K562 (cell line): ENCODE results near the gene TLX2. TPM values are rescaled to one million over a fixed set of nuclear protein-coding genes. Genes with fewer than 3 reads are reported as not detected.

ENCODE experiments used
- ARID2 ChIP-seq: fragments of 450-650 bp; IDR thresholded peaks from 2 replicates; pipeline ENCODE4 v1.6.1; 2017; ENCODE audit warnings: antibody characterized with exemption, mild to moderate bottlenecking
- BCLAF1 ChIP-seq, 2 experiments: fragments of 450-650 bp in 1 of 2; IDR thresholded peaks; 2 replicates each; pipeline ENCODE4 v1.6.1; 2011 to 2017; ENCODE audit warnings: low read depth in 2 of 2, antibody characterized with exemption in 1 of 2, borderline replicate concordance in 1 of 2, low read length in 1 of 2, mild to moderate bottlenecking in 1 of 2, mixed read lengths in 1 of 2; ENCODE audit not compliant: control insufficient read depth in 1 of 2
- CEBPG ChIP-seq, 3 experiments: fragments of 200-800 bp in 1 of 3; sonication (Bioruptor generic) in 1 of 3; sonication (generic) in 1 of 3; formaldehyde crosslinking in 1 of 3; IDR thresholded peaks in 2 of 3; conservative IDR thresholded peaks in 1 of 3; 2 replicates each; pipeline versions ENCODE4 v1.6.1 to v1.8.0; 2016 to 2022; ENCODE audit warnings: missing compliant biosample characterization in 2 of 3, missing genetic modification characterization in 2 of 3, mild to moderate bottlenecking in 1 of 3, missing genetic modification reagents in 1 of 3
- CREM ChIP-seq: IDR thresholded peaks from 2 replicates; pipeline ENCODE4 v1.6.1; 2014; ENCODE audit warnings: antibody characterized with exemption, low read depth
- HCFC1 ChIP-seq: IDR thresholded peaks from 2 replicates; pipeline ENCODE4 v1.6.1; 2012; ENCODE audit warnings: low read depth, low read length, improper control_type of control experiment
- HDAC8 ChIP-seq: fragments of 450-650 bp; IDR thresholded peaks from 2 replicates; pipeline ENCODE4 v1.6.1; 2016; ENCODE audit warnings: mild to moderate bottlenecking, missing genetic modification characterization, moderate library complexity, missing compliant biosample characterization
- HMG20A ChIP-seq: fragments of 450-650 bp; formaldehyde crosslinking; conservative IDR thresholded peaks from 2 replicates; pipeline ENCODE4 v1.4.0; 2020; ENCODE audit warnings: mild to moderate bottlenecking, mixed read lengths
- HOXB6 ChIP-seq: fragments of 250-450 bp; sonication (Bioruptor Pico); IDR thresholded peaks from 2 replicates; pipeline ENCODE4 v1.5.1; 2022; ENCODE audit warnings: mild to moderate bottlenecking, borderline replicate concordance
- JUNB ChIP-seq: fragments of 450-650 bp; formaldehyde crosslinking; conservative IDR thresholded peaks from 2 replicates; pipeline ENCODE4 v1.4.0; 2020; ENCODE audit warnings: mild to moderate bottlenecking
- KDM2B ChIP-seq: fragments of 250-450 bp; sonication (Bioruptor Pico); IDR thresholded peaks from 2 replicates; pipeline ENCODE4 v1.8.0; 2021; ENCODE audit warnings: mild to moderate bottlenecking, moderate library complexity
- KDM4B ChIP-seq, 2 experiments: fragments of 450-650 bp in 1 of 2; sonication (generic) in 1 of 2; IDR thresholded peaks; 2 replicates each; pipeline ENCODE4 v1.6.1; 2016 to 2017; ENCODE audit warnings: borderline replicate concordance in 2 of 2, antibody characterized with exemption in 1 of 2, low read depth in 1 of 2, mild to moderate bottlenecking in 1 of 2
- KLF16 ChIP-seq: IDR thresholded peaks from 2 replicates; pipeline ENCODE4 v1.6.1; 2016; ENCODE audit warnings: antibody characterized with exemption
- MAFG ChIP-seq: fragments of 450-650 bp; conservative IDR thresholded peaks from 2 replicates; pipeline ENCODE4 v1.6.1; 2016; ENCODE audit warnings: missing genetic modification characterization, missing compliant biosample characterization
- MYBL2 ChIP-seq, 2 experiments: fragments of 450-650 bp in 1 of 2; sonication (generic) in 1 of 2; formaldehyde crosslinking in 1 of 2; IDR thresholded peaks; 2 replicates each; pipeline versions ENCODE4 v1.6.1 to v1.8.1; 2017 to 2022; ENCODE audit warnings: borderline replicate concordance in 1 of 2, inconsistent platforms in 1 of 2, low read depth in 1 of 2, mild to moderate bottlenecking in 1 of 2, missing genetic modification reagents in 1 of 2, moderate library complexity in 1 of 2
- NR3C1 ChIP-seq: sonication (generic); formaldehyde crosslinking; IDR thresholded peaks from 2 replicates; pipeline ENCODE4 v1.8.1; 2022; ENCODE audit warnings: missing genetic modification reagents
- STAG1 ChIP-seq: sonication (generic); formaldehyde crosslinking; IDR thresholded peaks from 2 replicates; pipeline ENCODE4 v1.5.0; 2020; ENCODE audit warnings: missing genetic modification reagents, borderline replicate concordance
- TCF3 ChIP-seq: sonication (generic); formaldehyde crosslinking; IDR thresholded peaks from 2 replicates; pipeline ENCODE4 v1.4.0; 2020; ENCODE audit warnings: mild to moderate bottlenecking, missing genetic modification reagents
- ZNF23 ChIP-seq: fragments of 250-450 bp; sonication (Bioruptor Pico); IDR thresholded peaks from 2 replicates; pipeline ENCODE4 v1.4.0; 2020; ENCODE audit warnings: mild to moderate bottlenecking
- ZNF24 ChIP-seq: fragments of 450-650 bp; IDR thresholded peaks from 2 replicates; pipeline ENCODE4 v1.6.1; 2016
- ZNF445 ChIP-seq: fragments of 250-450 bp; sonication (Bioruptor Pico); IDR thresholded peaks from 2 replicates; pipeline ENCODE4 v1.4.0; 2020; ENCODE audit warnings: low read depth, mild to moderate bottlenecking, moderate library complexity
- ZNF583 ChIP-seq: fragments of 250-450 bp; sonication (Bioruptor Pico); IDR thresholded peaks from 2 replicates; pipeline ENCODE4 v1.4.0; 2020
- ZNF75A ChIP-seq: fragments of 450-650 bp; formaldehyde crosslinking; IDR thresholded peaks from 2 replicates; pipeline ENCODE4 v1.4.0; 2020; ENCODE audit warnings: mild to moderate bottlenecking
- polyA plus RNA-seq, 8 experiments: library from polyadenylated mRNA; depleted of rRNA in 4 of 8; stranded (reverse) in 5 of 8; unstranded in 3 of 8; fragments of >200 nt; fragmentation: Nextera tagmentation in 2 of 8; fragmentation: Illumina TruSeq in 1 of 8; extraction: Ambion mirVana in 2 of 8; extraction: Trizol in 1 of 8; gene quantifications; 2 replicates each; pipeline versions ENCODE4 v1.2.1 to v1.2.3, GENCODE V29; 2011 to 2014; ENCODE audit warnings: inconsistent platforms in 1 of 8, missing spikeins in 1 of 8
- total RNA-seq, 7 experiments: library from RNA; depleted of rRNA in 6 of 7; stranded (reverse); fragments of >200 nt in 6 of 7; fragmentation: Illumina TruSeq in 2 of 7; extraction: Trizol in 2 of 7; gene quantifications; 2 replicates each; pipeline versions ENCODE4 v1.2.1 to v1.2.3, GENCODE V29; 2011 to 2021; ENCODE audit warnings: low replicate concordance in 1 of 7
- TF ChIP-seq, protein P1 (sequence below): fragments of 250-450 bp; sonication (Bioruptor Pico); IDR thresholded peaks from 2 replicates; pipeline ENCODE4 v1.5.0; 2021; ENCODE audit warnings: mild to moderate bottlenecking, borderline replicate concordance

Gene TLX2
- total and polyA plus RNA-seq, 9 of the 15 experiments (the other 6 are each of a cell fraction or from before 2014, with no cell fraction given) = not detected

GRCh38 chr2:74502147-74502719 lies 12.0 kb upstream of the TLX2 start (continued):
- TF ChIP-seq, protein P1, sequence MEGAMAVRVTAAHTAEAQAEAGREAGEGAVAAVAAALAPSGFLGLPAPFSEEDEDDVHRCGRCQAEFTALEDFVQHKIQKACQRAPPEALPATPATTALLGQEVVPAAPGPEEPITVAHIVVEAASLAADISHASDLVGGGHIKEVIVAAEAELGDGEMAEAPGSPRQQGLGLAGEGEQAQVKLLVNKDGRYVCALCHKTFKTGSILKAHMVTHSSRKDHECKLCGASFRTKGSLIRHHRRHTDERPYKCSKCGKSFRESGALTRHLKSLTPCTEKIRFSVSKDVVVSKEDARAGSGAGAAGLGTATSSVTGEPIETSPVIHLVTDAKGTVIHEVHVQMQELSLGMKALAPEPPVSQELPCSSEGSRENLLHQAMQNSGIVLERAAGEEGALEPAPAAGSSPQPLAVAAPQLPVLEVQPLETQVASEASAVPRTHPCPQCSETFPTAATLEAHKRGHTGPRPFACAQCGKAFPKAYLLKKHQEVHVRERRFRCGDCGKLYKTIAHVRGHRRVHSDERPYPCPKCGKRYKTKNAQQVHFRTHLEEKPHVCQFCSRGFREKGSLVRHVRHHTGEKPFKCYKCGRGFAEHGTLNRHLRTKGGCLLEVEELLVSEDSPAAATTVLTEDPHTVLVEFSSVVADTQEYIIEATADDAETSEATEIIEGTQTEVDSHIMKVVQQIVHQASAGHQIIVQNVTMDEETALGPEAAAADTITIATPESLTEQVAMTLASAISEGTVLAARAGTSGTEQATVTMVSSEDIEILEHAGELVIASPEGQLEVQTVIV = no peak
- TF ChIP-seq KDM2B = no peak
- TF ChIP-seq ZNF583 (CRISPR knock-in tag) = no peak
- TF ChIP-seq JUNB (CRISPR knock-in tag) = no peak
- TF ChIP-seq HMG20A (CRISPR knock-in tag) = no peak
- no peak for TF ChIP-seq ARID2
- no peak for TF ChIP-seq KLF16
- no peak for TF ChIP-seq MAFG (tag)
- no peak for TF ChIP-seq NR3C1 (CRISPR knock-in tag)
- TF ChIP-seq ZNF23 (CRISPR knock-in tag) = no peak
- TF ChIP-seq ZNF75A (CRISPR knock-in tag) = no peak
- no peak for TF ChIP-seq MYBL2 (IDR thresholded peaks at IDR 0.05; ENCODE audit: low read depth)
- no peak for TF ChIP-seq MYBL2 (CRISPR knock-in tag; IDR thresholded peaks at IDR 0.05; ENCODE audit: borderline replicate concordance)
- TF ChIP-seq ZNF24 = no peak
- no peak for TF ChIP-seq ZNF445 (CRISPR knock-in tag)
- 0 out of 4 replicates have a peak, but pooled peaks of 1 of the 2 experiments have one; percentile 42 for TF ChIP-seq KDM4B (IDR thresholded peaks at IDR 0.05; ENCODE audit: borderline replicate concordance in 2 of 2, low read depth in 1 of 2)
- no peak for TF ChIP-seq BCLAF1 (IDR thresholded peaks at IDR 0.05; ENCODE audit: borderline replicate concordance in 1 of 2, control insufficient read depth in 1 of 2, low read depth in 2 of 2, low read length in 1 of 2)
- no peak for TF ChIP-seq HCFC1
- TF ChIP-seq CREM = no peak; the same call in 1 of the 2 replicates
- no peak for TF ChIP-seq HOXB6 (CRISPR knock-in tag)
- no peak for TF ChIP-seq HDAC8
- peak; percentile 40; the same call in 1 of the 2 replicates for TF ChIP-seq TCF3 (CRISPR knock-in tag)
- TF ChIP-seq STAG1 (CRISPR knock-in tag) = no peak
- no peak for TF ChIP-seq CEBPG (CRISPR knock-in tag; IDR thresholded peaks at IDR 0.05)
- no peak for TF ChIP-seq CEBPG (tag; conservative IDR thresholded peaks at IDR 0.05 in 1 of 2, IDR thresholded peaks at IDR 0.05 in 1 of 2)
